ENCODE data around the gene SRPK2.

GRCh38 chr7:105365541-105366534 is 22.9 kb downstream of the SRPK2 start:
- TF ChIP-seq GATA2 (CRISPR knock-in tag; IDR thresholded peaks at IDR 0.05) = no peak
- TF ChIP-seq FOXM1 (IDR thresholded peaks at IDR 0.05; ENCODE audit: low read depth) = no peak
- no peak for TF ChIP-seq CTCF (IDR thresholded peaks at IDR 0.05)
- no peak for TF ChIP-seq MAX (IDR thresholded peaks at IDR 0.05; ENCODE audit: low read depth)
- TF ChIP-seq ZBTB33 (IDR thresholded peaks at IDR 0.05; ENCODE audit: borderline replicate concordance, low read depth) = no peak
- TF ChIP-seq JUND (IDR thresholded peaks at IDR 0.05) = no peak
- TF ChIP-seq RAD21 (IDR thresholded peaks at IDR 0.05; ENCODE audit: low read length) = no peak
- TF ChIP-seq POLR2AphosphoS5 (IDR thresholded peaks at IDR 0.05; ENCODE audit: low read depth, low read length) = no peak
- no peak for TF ChIP-seq NFIC (IDR thresholded peaks at IDR 0.05; ENCODE audit: borderline replicate concordance)

Data from SK-N-SH (cell line).